ENCODE measurements around the gene LRRC26. TPM values are rescaled to one million over a fixed set of nuclear protein-coding genes. Genes with fewer than 3 reads are reported as not detected.

LRRC26 gene
- total and polyA plus RNA-seq, 2 donors (not counting 3 experiments of a cell fraction or from before 2014, with no cell fraction given) = 0.08 TPM; not detected in 1

DNA sequence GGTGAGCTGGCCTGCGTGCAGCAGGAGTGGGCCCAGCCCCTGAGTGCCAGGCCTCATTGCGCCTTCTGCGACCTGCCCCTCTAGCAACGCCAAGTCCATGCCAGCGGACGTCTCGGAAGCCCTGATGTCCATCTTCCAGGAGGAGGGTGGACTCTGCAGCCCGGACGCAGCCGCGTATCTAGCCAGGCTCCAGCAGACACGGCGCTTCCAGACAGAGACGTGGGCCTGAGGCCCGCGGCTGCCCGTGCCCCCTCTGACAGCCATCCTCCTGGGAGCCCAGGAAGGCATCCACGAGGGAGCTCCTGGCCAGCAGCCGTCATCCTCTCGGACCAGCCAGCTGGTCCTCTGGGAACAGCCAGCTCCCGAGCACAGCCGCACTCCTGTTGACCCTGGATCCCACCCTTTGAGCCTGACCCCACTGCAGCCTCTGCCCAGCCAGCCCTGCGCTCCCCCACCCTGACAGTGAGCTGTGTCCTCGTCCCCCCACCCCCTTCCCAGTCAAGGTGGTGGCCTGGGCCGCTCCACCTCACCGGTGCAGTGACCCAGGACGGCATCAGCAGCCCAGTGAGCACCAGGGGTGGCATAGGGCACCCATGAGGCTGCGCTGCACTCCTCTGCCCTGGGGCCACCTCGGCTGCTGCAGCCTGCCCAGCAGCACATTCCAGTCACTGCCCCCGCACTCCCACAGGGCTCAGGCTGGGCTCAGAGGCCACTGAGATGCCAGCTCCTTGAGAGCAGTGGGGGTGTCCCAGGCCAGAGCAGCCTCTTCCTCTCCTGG lies 46.5 kb upstream of the LRRC26 start:
- no peak overlapping the region for H2AFZ ChIP-seq (ENCODE audit: low read depth, low read length)
- H3K27me3 ChIP-seq (ENCODE audit: control insufficient read depth in 2 of 2, insufficient read depth in 2 of 2, low read length in 2 of 2) = no peaks in the 10 kb centered on the region
- BruUV-seq (replicated peaks) = no TSS peak
- intact Hi-C loops (cut with micrococcal nuclease) = no loop called here
- no peak overlapping the region for H3K4me3 ChIP-seq (replicated peaks in 1 of 3; ENCODE audit: insufficient read depth in 1 of 3, low read depth in 1 of 3, low read length in 3 of 3)
- H3K27ac ChIP-seq (ENCODE audit: insufficient read depth, low read depth, low read length) = no peak overlapping the region
- peaks cover 6% of the 10 kb centered on the region for H3K4me1 ChIP-seq (ENCODE audit: control insufficient read depth, extremely low read depth, insufficient read depth, low read length)
- no peaks in the 10 kb centered on the region for H4K20me1 ChIP-seq (replicated peaks; ENCODE audit: control insufficient read depth, extremely low read depth, insufficient read depth, low read length)
- dilution Hi-C loops (cut with MboI; ENCODE audit: extremely low pct_ligation_motif_present, low sequenced_read_pairs) = no loop called here
- H3K9me3 ChIP-seq (replicated peaks; ENCODE audit: control insufficient read depth, insufficient read depth, low read length) = no peaks in the 10 kb centered on the region
- no peaks in the 10 kb centered on the region for H3K79me2 ChIP-seq (ENCODE audit: control insufficient read depth, insufficient read depth, low read length)
- CTCF ChIA-PET = interaction anchor here (0.9 kb wide), 1 partner anchor 11 kb away, joined by 3 read pairs; the partner anchor contains the start of gene RNF224
- POLR2A ChIA-PET = no interaction called here
- no peak overlapping the region for H3K9ac ChIP-seq (replicated peaks; ENCODE audit: extremely low read depth, insufficient read depth, low read length)
- no peak for FAIRE-seq
- no peak overlapping the region for H3K4me2 ChIP-seq (ENCODE audit: insufficient read depth, low read length)
- H3K36me3 ChIP-seq (ENCODE audit: control insufficient read depth in 2 of 2, extremely low read depth in 1 of 2, insufficient read depth in 2 of 2, low read length in 2 of 2) = peaks cover 0 to 4% of the 10 kb centered on the region in 2 experiments
- no peaks in the 10 kb centered on the region for H3K9me1 ChIP-seq (replicated peaks; ENCODE audit: control insufficient read depth, extremely low read depth, insufficient read depth, low read length)
- TF ChIP-seq EZH2 (IDR thresholded peaks at IDR 0.05; ENCODE audit: borderline replicate concordance, low read depth, low read length, severe bottlenecking) = no peak
- TF ChIP-seq FOS (IDR thresholded peaks at IDR 0.05; ENCODE audit: borderline replicate concordance, insufficient read depth, low read length) = no peak
- TF ChIP-seq MYC (IDR thresholded peaks at IDR 0.05; ENCODE audit: low read depth, low read length) = no peak
- TF ChIP-seq POLR2A (IDR thresholded peaks at IDR 0.05; ENCODE audit: low read depth, low read length) = no peak
- TF ChIP-seq GATA2 (IDR thresholded peaks at IDR 0.05; ENCODE audit: insufficient read depth, insufficient read length, low read depth, low read length) = no peak
- TF ChIP-seq, protein P1, sequence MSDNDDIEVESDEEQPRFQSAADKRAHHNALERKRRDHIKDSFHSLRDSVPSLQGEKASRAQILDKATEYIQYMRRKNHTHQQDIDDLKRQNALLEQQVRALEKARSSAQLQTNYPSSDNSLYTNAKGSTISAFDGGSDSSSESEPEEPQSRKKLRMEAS (IDR thresholded peaks at IDR 0.05; ENCODE audit: insufficient read depth, insufficient read length) = no peak
- TF ChIP-seq POLR2AphosphoS5 (IDR thresholded peaks at IDR 0.05; ENCODE audit: insufficient read depth, low read depth, low read length) = no peak
- TF ChIP-seq, protein P2, sequence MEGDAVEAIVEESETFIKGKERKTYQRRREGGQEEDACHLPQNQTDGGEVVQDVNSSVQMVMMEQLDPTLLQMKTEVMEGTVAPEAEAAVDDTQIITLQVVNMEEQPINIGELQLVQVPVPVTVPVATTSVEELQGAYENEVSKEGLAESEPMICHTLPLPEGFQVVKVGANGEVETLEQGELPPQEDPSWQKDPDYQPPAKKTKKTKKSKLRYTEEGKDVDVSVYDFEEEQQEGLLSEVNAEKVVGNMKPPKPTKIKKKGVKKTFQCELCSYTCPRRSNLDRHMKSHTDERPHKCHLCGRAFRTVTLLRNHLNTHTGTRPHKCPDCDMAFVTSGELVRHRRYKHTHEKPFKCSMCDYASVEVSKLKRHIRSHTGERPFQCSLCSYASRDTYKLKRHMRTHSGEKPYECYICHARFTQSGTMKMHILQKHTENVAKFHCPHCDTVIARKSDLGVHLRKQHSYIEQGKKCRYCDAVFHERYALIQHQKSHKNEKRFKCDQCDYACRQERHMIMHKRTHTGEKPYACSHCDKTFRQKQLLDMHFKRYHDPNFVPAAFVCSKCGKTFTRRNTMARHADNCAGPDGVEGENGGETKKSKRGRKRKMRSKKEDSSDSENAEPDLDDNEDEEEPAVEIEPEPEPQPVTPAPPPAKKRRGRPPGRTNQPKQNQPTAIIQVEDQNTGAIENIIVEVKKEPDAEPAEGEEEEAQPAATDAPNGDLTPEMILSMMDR (IDR thresholded peaks at IDR 0.05; ENCODE audit: extremely low read depth in 1 of 2, insufficient read depth in 1 of 2, low read depth in 1 of 2, low read length in 2 of 2) = no peak
- no peak for TF ChIP-seq JUN (IDR thresholded peaks at IDR 0.05; ENCODE audit: borderline replicate concordance, insufficient read depth, insufficient read length, low read depth)
- DNase-seq (ENCODE audit: low read depth, low spot score) = no peak

Data from endothelial cell of umbilical vein (primary cell).